Peyer's patch (tissue), 4 donors: ENCODE results near the gene B3GNT7.

ENCODE experiments used
- POLR2A ChIP-seq, 2 donors: fragments of 450-650 bp; IDR thresholded peaks; one replicate each; pipeline ENCODE4 v1.5.1; 2017; ENCODE audit warnings: antibody characterized with exemption in 2 of 2, mild to moderate bottlenecking in 2 of 2, moderate library complexity in 2 of 2
- TF ChIP-seq, protein P1 (sequence below), 6 experiments: fragments of 450-650 bp in 4 of 6; fragments of 200-600 bp in 2 of 6; sonication (generic) in 1 of 6; IDR thresholded peaks; one replicate each; pipeline ENCODE4 v1.5.1; 2017 to 2019; ENCODE audit warnings: antibody characterized with exemption in 6 of 6, mild to moderate bottlenecking in 3 of 6, moderate library complexity in 1 of 6

DNA sequence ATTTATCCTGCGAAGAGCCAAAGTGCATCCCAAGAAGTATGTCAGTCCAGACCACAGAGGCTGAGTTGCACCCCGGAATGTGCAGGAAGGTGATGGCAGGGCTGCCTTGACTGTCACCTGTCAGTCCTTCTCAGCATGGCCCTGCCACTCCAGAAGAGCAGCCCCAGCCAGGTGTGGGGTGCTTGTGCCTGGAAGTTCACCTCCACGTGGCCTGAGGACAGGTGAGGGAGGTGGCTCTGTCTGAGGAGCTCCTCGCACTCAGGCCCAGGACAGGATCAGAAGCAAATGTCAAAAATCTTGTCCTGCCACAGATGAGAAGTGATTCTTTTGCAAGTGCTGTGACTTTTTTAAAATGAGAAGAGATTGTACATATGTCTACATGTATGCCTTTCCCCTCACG lies 31.4 kb upstream of the B3GNT7 start:
- TF ChIP-seq POLR2A (IDR thresholded peaks at IDR 0.05): no peak
- TF ChIP-seq, protein P1, sequence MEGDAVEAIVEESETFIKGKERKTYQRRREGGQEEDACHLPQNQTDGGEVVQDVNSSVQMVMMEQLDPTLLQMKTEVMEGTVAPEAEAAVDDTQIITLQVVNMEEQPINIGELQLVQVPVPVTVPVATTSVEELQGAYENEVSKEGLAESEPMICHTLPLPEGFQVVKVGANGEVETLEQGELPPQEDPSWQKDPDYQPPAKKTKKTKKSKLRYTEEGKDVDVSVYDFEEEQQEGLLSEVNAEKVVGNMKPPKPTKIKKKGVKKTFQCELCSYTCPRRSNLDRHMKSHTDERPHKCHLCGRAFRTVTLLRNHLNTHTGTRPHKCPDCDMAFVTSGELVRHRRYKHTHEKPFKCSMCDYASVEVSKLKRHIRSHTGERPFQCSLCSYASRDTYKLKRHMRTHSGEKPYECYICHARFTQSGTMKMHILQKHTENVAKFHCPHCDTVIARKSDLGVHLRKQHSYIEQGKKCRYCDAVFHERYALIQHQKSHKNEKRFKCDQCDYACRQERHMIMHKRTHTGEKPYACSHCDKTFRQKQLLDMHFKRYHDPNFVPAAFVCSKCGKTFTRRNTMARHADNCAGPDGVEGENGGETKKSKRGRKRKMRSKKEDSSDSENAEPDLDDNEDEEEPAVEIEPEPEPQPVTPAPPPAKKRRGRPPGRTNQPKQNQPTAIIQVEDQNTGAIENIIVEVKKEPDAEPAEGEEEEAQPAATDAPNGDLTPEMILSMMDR (IDR thresholded peaks at IDR 0.05): no peak
